ENCODE results near the gene LIPC.
A peak's percentile ranks its signal among the peaks of the same experiment; 100 is the strongest.

Gene LIPC

DNA sequence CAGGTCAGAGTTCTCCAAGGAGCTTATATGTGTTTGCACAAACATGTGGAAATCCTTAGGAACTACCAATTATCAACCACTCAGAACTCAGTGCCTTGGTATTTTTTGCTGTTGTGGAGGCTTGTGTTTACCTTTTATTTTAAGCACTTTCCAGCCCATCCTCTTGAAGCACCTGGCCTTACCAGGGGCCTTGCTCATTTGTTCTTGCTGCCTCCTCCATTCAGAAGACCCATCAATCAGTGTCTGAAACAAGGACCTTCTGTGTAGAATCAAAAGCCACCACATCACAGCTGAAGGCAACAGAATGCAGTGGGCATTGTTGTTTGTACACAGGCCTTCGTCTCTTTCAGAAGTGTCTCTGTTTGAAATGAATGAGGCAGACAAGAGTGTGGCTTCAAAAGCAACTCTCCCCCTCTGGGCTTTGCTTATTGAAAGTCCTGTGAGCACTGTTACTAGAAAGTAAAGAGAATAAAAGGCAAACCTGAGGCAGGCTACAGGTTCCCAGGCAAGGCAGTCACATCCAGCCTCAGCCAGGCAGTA is 24.5 kb upstream of the LIPC start:
- no peak for DNase-seq

DNA sequence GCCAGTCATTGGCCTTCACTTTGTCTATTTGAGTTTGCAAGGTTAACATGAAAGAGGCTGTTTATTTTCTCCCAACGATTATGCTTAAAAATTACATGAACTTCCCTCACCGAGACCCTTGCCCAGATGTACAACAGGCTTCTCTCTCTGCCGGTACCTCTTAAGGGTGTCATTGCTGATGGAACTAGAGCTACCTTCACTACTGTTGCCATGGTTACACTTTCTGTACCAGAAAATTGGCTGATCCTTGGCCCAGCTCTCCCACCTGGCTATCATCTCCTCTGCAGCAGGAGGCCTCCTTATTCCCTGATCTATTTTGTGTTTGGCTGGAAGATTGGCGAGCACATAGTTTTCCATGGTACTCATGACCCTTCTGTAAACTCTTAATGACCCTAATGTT is 24.0 kb upstream of the LIPC start:
- DNase-seq, result no peak

DNA sequence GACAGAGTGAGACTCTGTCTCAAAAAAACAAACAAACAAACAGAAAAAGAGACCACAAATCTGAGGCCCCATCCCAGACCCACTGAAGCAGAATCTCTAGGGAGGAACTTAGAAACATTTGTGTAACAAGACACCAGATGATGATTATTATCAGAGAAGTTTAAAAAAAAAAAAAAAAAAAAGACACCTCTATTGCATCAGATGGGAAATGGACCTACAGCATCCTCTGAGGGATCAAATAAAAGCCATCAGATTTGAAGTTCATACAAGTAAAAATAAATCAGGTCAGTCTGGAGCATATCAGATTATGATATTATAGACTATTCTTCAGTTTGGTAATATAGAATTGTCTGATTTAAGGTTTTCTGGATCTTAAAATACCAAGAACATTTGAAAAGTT is 21.9 kb upstream of the LIPC start:
- DNase-seq, result no peak

DNA sequence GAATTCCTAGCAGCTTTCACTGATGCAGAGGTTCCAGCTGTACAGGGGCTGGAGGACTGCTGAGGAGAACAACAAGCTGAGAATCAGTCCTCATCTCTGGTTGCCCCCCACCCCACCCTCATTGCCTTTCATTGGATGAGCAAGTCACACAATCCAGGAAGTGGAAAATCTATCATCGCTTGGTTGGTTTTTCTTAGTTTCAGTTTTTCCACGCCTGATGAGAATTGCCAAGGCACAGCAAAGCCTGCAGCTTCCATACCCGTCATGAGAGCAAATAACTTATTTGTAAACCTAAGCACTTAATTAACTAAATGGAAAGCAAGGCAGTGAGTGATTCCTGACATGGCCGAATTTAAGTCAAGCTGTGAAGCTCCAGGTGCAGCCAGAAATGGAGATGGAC is 21.4 kb upstream of the LIPC start:
- peak; percentile 39 to 40 for DNase-seq

DNA sequence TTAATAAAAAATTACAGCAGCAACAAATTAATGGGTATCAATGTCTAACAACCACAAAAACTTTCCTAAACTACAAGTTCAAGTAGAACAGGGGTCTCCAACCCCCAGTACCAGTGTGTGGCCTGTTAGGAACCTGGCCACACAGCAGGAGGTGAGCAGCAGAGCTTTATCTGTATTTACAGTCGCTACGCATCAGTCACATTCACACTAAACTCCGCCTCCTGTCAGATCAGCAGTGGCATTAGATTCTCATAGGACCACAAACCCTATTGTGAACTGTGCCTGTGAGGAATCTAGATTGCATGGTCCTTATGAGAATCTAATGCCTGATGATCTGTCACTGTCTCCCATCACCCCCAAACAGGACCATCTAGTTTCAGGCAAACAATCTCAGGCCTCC is 18.5 kb upstream of the LIPC start:
- no peak for DNase-seq

DNA sequence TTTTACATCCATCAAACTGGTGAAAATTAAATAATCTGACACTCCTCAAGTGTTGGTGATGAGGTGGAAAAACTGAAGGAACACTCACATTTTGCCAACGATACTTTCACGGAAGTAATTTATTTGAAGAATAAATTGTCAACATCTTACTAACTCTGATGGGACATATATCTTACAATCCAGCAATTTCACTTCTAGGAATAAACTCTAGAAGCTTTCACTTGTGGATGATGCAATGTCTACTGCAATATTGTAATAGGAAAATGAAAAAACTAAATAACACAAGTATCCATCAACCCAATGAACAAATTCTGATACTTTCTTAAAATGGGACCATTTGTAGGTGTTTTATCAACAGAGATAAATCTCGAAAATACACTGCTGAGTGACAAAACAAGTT is 16.2 kb upstream of the LIPC start:
- no peak for DNase-seq

DNA sequence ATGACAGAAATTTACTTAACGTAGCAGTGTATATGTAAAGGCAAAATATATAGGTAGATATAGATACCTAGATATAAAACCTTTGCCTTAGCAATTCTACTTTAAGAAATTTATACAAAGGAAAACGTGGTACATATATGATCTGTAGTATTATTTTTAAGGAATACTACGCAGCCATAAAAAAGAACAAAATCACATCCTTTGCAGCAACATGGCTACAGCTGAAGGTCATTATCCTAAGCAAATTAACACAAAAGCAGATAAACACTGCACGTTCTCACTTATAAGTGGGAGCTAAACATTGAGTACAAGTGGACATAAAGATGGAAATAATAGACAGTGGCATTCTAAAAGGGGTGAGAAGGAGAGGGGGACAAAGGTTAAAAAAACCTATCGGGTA is 14.8 kb upstream of the LIPC start:
- DNase-seq, result no peak

- no peak for DNase-seq
Measured at GRCh38 chr15:58418135-58418534, 13.7 kb upstream of the LIPC start.

GRCh38 chr15:58419803-58420524 is 11.8 kb upstream of the LIPC start:
- no peak for DNase-seq

DNA sequence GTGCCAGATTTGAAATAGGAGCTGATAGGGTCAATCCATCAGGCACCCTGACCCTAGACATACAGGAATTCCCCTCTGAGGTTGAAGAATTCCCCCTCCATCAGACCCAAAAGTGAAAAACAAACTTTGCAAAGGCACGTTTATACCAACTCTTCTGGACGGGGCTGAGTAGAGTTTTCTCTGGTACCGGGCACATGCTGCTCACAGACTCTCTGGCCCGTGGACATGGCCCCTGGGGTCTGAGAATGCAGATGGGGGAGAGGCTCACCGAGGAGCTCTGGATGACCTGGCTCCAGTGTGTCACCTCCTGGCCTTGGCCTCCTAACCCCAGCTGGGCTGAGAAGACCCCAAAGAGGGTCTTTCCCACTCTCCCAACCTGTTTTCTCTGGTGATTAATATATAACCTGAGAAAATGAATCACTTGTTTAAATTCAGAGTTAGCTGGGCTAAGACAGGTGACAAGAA is 11.2 kb upstream of the LIPC start:
- DNase-seq, result no peak

GRCh38 chr15:58423205-58423604 is 8.6 kb upstream of the LIPC start:
- no peak for DNase-seq

GRCh38 chr15:58423831-58424608 is 7.8 kb upstream of the LIPC start:
- no peak for DNase-seq

GRCh38 chr15:58424722-58425121 is 7.1 kb upstream of the LIPC start:
- DNase-seq, result no peak

GRCh38 chr15:58425185-58425584 is 6.6 kb upstream of the LIPC start:
- no peak for DNase-seq

DNA sequence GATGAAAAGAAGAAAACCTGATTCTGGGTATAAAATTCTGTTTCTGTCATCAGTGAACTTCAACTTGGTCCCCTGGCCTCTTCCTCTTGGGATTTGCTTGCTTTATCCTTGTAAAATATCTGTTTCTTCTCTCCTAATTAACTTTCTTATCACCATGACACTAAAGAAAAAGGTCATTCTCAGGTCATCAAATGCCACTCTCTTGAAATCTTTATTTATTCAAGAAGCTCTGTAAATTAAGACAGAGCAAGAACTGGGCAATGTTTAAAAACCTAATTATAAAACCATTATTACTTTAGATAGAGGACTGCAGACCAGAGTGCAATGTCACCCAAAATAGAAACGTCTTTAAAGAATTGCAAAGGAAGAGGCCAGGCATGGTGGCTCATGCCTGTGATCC is 6.0 kb upstream of the LIPC start:
- DNase-seq, result no peak

GRCh38 chr15:58426501-58426900 is 5.3 kb upstream of the LIPC start:
- no peak for DNase-seq

DNA sequence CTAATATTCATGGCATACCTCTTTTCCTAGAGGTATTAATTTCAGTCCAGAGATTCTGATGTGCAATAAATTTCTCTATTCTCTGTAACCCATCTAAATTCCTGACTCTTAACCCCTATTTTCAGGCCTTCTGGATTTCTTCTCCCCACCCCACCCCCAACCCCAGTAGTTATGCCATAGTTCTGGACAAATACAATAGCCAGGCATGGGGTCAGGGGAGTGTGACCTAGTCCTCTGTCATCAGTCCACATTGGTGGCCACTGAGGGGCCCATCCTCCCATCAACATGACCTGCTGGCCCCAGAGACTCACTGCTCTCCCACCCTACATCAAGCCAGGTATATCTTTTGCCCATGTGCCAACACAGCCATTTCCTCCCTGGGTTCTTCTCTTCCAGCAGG is 3.8 kb upstream of the LIPC start:
- DNase-seq, result no peak

DNA sequence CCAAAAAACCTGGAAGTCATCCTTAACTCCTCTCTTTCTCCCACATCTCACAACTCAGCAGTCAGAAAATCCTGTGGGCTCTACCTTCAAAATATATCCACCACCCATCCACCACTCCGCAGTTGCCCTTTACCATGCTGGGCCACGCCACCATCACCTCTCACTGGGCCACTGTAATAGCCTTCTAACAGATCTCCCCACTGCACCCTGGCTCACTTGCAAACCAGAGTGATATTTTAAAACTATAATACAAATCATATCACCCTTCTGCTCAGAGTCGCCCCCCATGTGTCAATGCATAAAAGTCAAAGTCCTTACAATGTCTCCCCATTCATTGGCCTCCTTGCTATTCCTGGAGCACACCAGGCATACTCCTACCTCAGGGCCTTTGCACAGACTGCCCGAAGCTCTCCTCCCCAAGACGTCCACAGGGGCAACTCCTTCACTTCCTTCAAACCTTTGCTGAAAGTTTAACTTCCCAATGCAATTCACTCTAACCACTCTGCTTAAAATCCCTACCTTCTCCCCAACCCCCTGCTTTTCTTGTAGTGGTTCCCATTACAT is 1.5 kb upstream of the LIPC start:
- no peak for DNase-seq

- no peak for DNase-seq
Measured at GRCh38 chr15:58432401-58432800, 610 bp downstream of the LIPC start.

- no peak for DNase-seq
Measured at GRCh38 chr15:58433597-58434333, 2.0 kb downstream of the LIPC start.

DNA sequence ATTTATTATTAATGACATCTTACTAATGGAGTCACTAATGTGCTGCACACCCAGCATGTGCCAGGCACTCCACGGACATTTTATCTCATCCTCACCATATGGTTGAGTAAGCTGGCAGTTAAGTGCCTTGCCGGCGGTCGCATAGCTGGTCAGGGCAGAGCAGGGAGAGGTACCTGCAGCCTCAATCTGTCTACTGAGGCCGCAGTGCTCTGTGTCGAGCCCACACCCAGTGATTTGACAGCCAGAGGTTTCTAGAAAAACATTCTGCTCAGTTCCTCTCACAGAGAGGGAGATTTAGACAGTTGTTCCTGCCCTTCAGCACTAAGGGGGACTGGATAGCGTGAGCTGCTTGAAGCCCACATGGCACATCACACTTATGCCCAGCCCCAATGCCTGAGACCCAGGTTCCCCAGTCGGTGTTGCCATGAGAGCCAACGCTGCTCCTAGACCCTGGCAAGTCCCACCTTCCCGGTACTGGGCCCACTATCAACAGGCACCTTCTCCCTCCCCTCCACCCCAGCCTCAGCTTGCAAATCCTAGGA is 2.6 kb downstream of the LIPC start:
- no peak for DNase-seq

GRCh38 chr15:58436552-58436951 is 4.8 kb downstream of the LIPC start:
- no peak for DNase-seq

GRCh38 chr15:58437531-58438105 is 5.8 kb downstream of the LIPC start:
- no peak for DNase-seq
